NCI-H128 (cell line): Measurements from ENCODE around the gene C20orf144.
"Not testable (repeated sequence)": the region's sequence is repeated elsewhere in the genome, so short reads cannot be mapped to it uniquely, and the experiment has no call there.

Source experiments
- DNase-seq: peaks from one replicate; lab custom pipeline; 2025; ENCODE audit not compliant: unreplicated experiment; lab: John Stamatoyannopoulos, UW

Gene C20orf144

GRCh38 chr20:33662172-33662571 lies at the start of gene C20orf144:
Gene C20orf144 (plus strand): TSS chr20:33662327. CDS start chr20:33662346, 19 bp downstream.
- no peak for DNase-seq

GRCh38 chr20:33621717-33622400 lies 40.3 kb upstream of the C20orf144 start:
- DNase-seq: no peak

GRCh38 chr20:33622705-33623365 lies 39.3 kb upstream of the C20orf144 start:
- no peak for DNase-seq

GRCh38 chr20:33624399-33624798 lies 37.7 kb upstream of the C20orf144 start:
- DNase-seq: no peak

- no peak for DNase-seq
Observed at GRCh38 chr20:33626190-33626589, 35.9 kb upstream of the C20orf144 start.

GRCh38 chr20:33627577-33628216 lies 34.4 kb upstream of the C20orf144 start:
- DNase-seq: no peak

GRCh38 chr20:33629533-33629932 lies 32.6 kb upstream of the C20orf144 start:
- no peak for DNase-seq

GRCh38 chr20:33629979-33630378 lies 32.1 kb upstream of the C20orf144 start:
- DNase-seq: no peak

- no peak for DNase-seq
Observed at GRCh38 chr20:33630507-33630906, 31.6 kb upstream of the C20orf144 start.

GRCh38 chr20:33631910-33632309 lies 30.2 kb upstream of the C20orf144 start:
- DNase-seq: not testable (repeated sequence)

GRCh38 chr20:33635341-33635740 lies 26.8 kb upstream of the C20orf144 start:
- no peak for DNase-seq

GRCh38 chr20:33636776-33637175 lies 25.4 kb upstream of the C20orf144 start:
- DNase-seq: no peak

- no peak for DNase-seq
Observed at GRCh38 chr20:33640287-33640686, 21.8 kb upstream of the C20orf144 start.

- no peak for DNase-seq
Observed at GRCh38 chr20:33644313-33645071, 17.6 kb upstream of the C20orf144 start.

GRCh38 chr20:33645072-33645358 lies 17.1 kb upstream of the C20orf144 start:
- no peak for DNase-seq

GRCh38 chr20:33645396-33645795 lies 16.7 kb upstream of the C20orf144 start:
- DNase-seq: no peak

- DNase-seq: no peak
Observed at GRCh38 chr20:33646191-33646590, 15.9 kb upstream of the C20orf144 start.

GRCh38 chr20:33646959-33647602 lies 15.0 kb upstream of the C20orf144 start:
- not testable (repeated sequence) for DNase-seq

GRCh38 chr20:33647603-33648395 lies 14.3 kb upstream of the C20orf144 start:
- no peak for DNase-seq

- DNase-seq: no peak
Observed at GRCh38 chr20:33648396-33649004, 13.6 kb upstream of the C20orf144 start.
